Hindlimb muscle (tissue), 1 donor: ENCODE results near the gene DOCK10. TPM values are rescaled to one million over a fixed set of nuclear protein-coding genes. Genes with fewer than 3 reads are reported as not detected.
"Not testable (repeated sequence)": the region's sequence is repeated elsewhere in the genome, so short reads cannot be mapped to it uniquely, and the experiment has no call there.

ENCODE experiments used
- DNase-seq: peaks from one replicate; pipeline ENCODE4 v3.0.0-alpha.2; 2013
- polyA plus RNA-seq: library from polyadenylated mRNA; unstranded; fragments of 120-200 nt; gene quantifications from one replicate; pipeline ENCODE4 v1.2.1, GENCODE V29; 2013; ENCODE audit not compliant: insufficient read length

The DOCK10 gene
- polyA plus RNA-seq, result 21.1 TPM

GRCh38 chr2:225041851-225042799 is at the start of gene DOCK10:
Gene DOCK10 (minus strand): TSS chr2:225042468. CDS start chr2:225042374, 94 bp downstream.
- DNase-seq, result peak; percentile 54

GRCh38 chr2:225091336-225091735 is 49.1 kb upstream of the DOCK10 start:
- no peak for DNase-seq

- no peak for DNase-seq
These were observed 48.5 kb upstream of the DOCK10 start for GRCh38 chr2:225090746-225091145.

- no peak for DNase-seq
These were observed 44.6 kb upstream of the DOCK10 start for GRCh38 chr2:225086915-225087314.

GRCh38 chr2:225086439-225086838 is 44.2 kb upstream of the DOCK10 start:
- no peak for DNase-seq

GRCh38 chr2:225083276-225083675 is 41.0 kb upstream of the DOCK10 start:
- no peak for DNase-seq

- DNase-seq, result no peak
These were observed 33.9 kb upstream of the DOCK10 start for GRCh38 chr2:225076125-225076524.

- DNase-seq, result no peak
These were observed 32.8 kb upstream of the DOCK10 start for GRCh38 chr2:225074919-225075681.

- DNase-seq, result no peak
These were observed 32.1 kb upstream of the DOCK10 start for GRCh38 chr2:225074366-225074765.

GRCh38 chr2:225073198-225073597 is 30.9 kb upstream of the DOCK10 start:
- no peak for DNase-seq

GRCh38 chr2:225072444-225072843 is 30.2 kb upstream of the DOCK10 start:
- DNase-seq, result no peak

- no peak for DNase-seq
These were observed 28.5 kb upstream of the DOCK10 start for GRCh38 chr2:225070811-225071210.

GRCh38 chr2:225069966-225070365 is 27.7 kb upstream of the DOCK10 start:
- no peak for DNase-seq

GRCh38 chr2:225069477-225069876 is 27.2 kb upstream of the DOCK10 start:
- no peak for DNase-seq

- no peak for DNase-seq
These were observed 23.6 kb upstream of the DOCK10 start for GRCh38 chr2:225065882-225066281.

GRCh38 chr2:225064928-225065327 is 22.7 kb upstream of the DOCK10 start:
- DNase-seq, result no peak

- DNase-seq, result no peak
These were observed 22.1 kb upstream of the DOCK10 start for GRCh38 chr2:225064362-225064761.

GRCh38 chr2:225056330-225057073 is 14.2 kb upstream of the DOCK10 start:
- DNase-seq, result no peak

GRCh38 chr2:225055714-225056113 is 13.4 kb upstream of the DOCK10 start:
- DNase-seq, result no peak

- DNase-seq, result no peak
These were observed 10.4 kb upstream of the DOCK10 start for GRCh38 chr2:225052703-225053102.

- DNase-seq, result not testable (repeated sequence)
These were observed 5.2 kb upstream of the DOCK10 start for GRCh38 chr2:225047502-225047901.

- DNase-seq, result no peak
These were observed 516 bp upstream of the DOCK10 start for GRCh38 chr2:225042800-225043167.
